Thyroid gland (tissue), 4 donors: ENCODE results near the gene SV2B.

ENCODE experiments used
- CTCF ChIP-seq, 6 experiments: fragments of 200-600 bp in 3 of 6; fragments of 450-650 bp in 3 of 6; sonication (generic) in 3 of 6; IDR thresholded peaks; one replicate each; pipeline ENCODE4 v1.5.1; 2016 to 2019; ENCODE audit warnings: antibody characterized with exemption in 6 of 6, mild to moderate bottlenecking in 2 of 6, inconsistent platforms in 1 of 6, moderate library complexity in 1 of 6
- POLR2A ChIP-seq, 2 donors: fragments of 450-650 bp; IDR thresholded peaks; one replicate each; pipeline ENCODE4 v1.6.1; 2017; ENCODE audit warnings: antibody characterized with exemption in 2 of 2, mild to moderate bottlenecking in 2 of 2, moderate library complexity in 1 of 2

GRCh38 chr15:91073768-91074167 lies 26.3 kb upstream of the SV2B start:
- TF ChIP-seq CTCF (IDR thresholded peaks at IDR 0.05): no peak
- no peak for TF ChIP-seq POLR2A (IDR thresholded peaks at IDR 0.05)
